Retinal pigment epithelial cell (primary cell): Measurements from ENCODE around the gene C3orf20.

Source experiments
- DNase-seq: peaks from one replicate; pipeline ENCODE4 v3.0.0-alpha.2; 2010; ENCODE audit warnings: low read depth
- H3K4me3 ChIP-seq: 2 replicates; pipeline ENCODE4 v1.5.1; 2011; ENCODE audit warnings: mild to moderate bottlenecking, low read length, control low read depth, moderate library complexity
- TF ChIP-seq, protein P1 (sequence below): conservative IDR thresholded peaks from 2 replicates; pipeline ENCODE4 v1.5.1; 2011; ENCODE audit warnings: low read depth, low read length, control low read depth, inconsistent platforms

The C3orf20 gene

DNA sequence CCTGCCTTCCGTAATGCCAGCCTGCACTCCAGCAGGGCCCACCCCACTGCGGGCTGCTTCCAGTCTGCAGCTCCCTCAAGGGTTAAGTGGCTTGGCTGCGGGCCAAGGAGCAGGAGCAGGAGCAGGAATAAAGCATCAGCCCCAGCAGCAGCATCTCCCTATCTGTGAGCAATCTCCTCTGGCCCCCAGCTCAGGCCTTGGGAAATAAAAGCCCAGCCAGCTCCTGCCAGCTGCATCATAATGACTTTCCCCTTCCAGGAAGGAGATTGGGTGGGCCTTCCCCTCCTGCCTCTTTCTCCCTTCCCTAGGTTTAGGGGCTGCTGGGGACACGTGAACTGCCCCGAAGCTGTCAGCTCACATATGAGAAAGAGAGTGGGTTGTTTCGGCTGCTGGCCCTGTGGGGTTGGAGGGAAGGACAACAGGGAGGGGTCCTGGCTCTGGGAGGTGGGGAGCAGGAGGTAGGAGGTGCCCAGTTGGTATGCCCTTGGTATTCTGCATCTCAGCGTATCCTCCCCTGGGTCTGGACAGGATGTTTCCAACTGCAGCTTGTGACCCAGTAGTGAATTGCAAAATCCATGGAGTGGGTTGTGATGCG lies 109.2 kb downstream of the C3orf20 start:
- DNase-seq, result no peak
- TF ChIP-seq, protein P1, sequence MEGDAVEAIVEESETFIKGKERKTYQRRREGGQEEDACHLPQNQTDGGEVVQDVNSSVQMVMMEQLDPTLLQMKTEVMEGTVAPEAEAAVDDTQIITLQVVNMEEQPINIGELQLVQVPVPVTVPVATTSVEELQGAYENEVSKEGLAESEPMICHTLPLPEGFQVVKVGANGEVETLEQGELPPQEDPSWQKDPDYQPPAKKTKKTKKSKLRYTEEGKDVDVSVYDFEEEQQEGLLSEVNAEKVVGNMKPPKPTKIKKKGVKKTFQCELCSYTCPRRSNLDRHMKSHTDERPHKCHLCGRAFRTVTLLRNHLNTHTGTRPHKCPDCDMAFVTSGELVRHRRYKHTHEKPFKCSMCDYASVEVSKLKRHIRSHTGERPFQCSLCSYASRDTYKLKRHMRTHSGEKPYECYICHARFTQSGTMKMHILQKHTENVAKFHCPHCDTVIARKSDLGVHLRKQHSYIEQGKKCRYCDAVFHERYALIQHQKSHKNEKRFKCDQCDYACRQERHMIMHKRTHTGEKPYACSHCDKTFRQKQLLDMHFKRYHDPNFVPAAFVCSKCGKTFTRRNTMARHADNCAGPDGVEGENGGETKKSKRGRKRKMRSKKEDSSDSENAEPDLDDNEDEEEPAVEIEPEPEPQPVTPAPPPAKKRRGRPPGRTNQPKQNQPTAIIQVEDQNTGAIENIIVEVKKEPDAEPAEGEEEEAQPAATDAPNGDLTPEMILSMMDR, result no peak
- no peak overlapping the region for H3K4me3 ChIP-seq

DNA sequence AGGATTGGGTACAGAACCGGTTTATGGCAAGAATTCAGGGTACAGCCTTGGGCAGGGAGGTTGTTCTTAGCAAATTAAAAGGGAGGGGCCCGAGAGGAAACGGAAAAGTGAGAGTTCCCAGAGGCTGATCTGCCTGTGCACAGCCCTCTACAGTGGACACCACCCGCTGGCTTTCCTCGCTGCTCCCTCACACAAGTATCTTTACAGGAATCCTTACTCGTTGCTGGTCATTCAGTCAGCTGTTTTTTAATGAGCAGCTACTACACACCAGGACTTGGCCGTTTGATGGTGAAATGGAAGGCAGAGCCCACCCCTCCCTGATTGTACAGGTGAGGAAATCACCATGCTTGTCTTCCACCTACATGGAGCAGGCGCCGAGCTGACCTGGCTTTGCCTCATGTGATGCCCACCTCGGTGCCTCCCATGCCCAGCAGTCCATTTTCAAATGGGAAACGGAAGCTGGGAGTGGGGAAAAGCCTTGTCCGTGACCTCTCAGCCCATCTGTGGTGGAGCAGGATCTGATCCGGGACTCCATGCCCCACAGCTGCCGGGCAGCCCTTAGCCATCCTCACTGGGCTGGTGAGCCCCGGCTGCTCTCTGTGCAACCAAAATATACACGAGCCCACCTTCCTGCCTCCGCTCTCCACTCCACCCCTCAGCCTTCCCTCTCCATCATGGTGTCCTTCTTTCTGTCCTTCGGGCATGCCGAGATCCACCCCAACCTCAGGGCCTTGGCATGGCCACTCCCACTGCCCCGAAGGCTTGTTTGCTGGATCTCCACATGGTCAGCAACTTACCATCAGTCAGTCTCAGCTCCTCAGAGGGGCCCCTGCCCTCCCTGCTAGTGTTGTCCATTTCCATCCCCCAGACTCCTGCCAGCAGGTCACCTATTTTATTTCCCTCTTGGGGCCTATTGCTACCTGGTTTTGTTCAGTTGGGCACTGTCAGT lies 110.5 kb downstream of the C3orf20 start:
- DNase-seq, result no peak
- TF ChIP-seq, protein P1, result no peak
- H3K4me3 ChIP-seq, result no peak overlapping the region

DNA sequence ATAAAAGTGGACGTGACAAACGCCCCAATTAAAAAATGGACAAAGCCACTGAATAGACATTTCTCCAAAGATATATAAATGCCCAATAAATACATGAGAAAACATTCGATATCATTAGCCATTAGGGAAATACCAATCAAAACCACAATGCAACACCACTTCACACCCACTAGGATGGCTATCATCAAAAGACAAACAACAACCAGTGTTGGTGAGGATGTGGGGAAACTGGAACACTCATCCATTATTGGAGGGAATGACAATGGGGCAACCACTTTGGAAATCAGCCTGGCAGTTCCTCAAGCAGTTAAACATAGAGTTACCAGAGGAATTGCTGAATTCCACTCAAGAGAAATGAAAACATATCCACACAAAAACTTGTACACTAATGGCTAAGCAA lies 111.4 kb downstream of the C3orf20 start:
- TF ChIP-seq, protein P1, result no peak
- no peak for DNase-seq
- no peak overlapping the region for H3K4me3 ChIP-seq

DNA sequence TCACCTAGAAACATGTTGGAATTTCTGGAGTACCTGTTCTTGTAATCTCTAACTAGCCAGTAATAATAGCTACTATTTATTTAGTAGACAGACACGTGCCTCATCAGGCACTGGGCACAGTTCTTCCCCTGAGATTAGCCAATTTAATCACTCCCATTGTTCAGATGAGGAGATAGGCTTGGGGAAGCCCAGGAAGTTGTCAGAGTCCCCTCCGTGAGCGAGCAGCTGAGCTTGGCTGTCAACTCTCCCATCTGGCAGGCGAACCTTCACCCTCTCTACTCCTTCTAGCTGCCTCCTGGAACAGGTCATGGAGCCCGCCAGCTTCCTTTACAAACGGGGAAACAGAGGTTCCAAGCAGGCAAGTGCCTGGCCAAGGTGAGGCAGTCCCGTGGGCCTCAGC lies 112.7 kb downstream of the C3orf20 start:
- DNase-seq, result no peak
- TF ChIP-seq, protein P1, result no peak
- no peak overlapping the region for H3K4me3 ChIP-seq

DNA sequence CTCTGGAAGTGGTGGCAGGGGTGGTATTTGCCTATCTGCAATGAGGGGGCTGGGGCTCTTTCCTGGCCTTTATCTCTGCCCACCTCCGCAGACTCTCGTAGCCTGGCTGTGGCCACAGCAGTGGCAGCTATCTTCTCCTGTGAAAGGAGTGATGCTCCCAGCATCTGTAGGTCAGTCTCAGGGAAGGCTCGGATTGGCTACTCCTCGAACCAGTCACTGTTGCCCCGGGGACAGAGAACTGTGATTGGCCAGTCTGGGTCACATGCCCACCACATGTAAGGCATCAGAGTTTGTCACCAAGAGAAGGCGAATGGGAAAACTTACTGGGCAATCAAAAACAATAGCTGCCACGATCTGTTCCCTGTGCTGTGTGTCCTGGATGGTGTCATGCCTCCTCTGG lies 113.7 kb downstream of the C3orf20 start:
- no peak overlapping the region for H3K4me3 ChIP-seq
- TF ChIP-seq, protein P1, result no peak
- DNase-seq, result no peak

DNA sequence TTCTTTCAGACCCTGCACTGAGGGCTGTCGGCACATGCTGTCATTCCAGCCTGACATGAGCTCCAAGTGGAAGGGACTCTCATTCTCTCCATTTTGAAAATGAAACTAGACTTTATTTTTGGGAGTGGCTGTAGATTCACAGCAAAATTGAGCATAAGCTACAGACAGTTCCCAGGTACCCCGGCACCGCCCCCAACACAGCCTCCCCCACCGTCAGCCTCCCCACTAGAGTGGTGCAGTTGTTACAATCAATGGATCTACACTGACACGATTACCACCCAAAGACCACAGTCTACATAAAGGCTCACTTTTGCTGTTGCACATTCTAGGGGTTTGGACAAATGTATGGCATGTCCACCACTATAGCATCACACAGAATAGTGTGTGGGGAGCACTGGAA lies 114.3 kb downstream of the C3orf20 start:
- TF ChIP-seq, protein P1, result no peak
- DNase-seq, result no peak
- H3K4me3 ChIP-seq, result no peak overlapping the region
